HAP-1 (cell line): ENCODE data around the gene CXCR1.
"Not testable (repeated sequence)": the region's sequence is repeated elsewhere in the genome, so short reads cannot be mapped to it uniquely, and the experiment has no call there.

Source experiments
- DNase-seq, 2 experiments: peaks; one replicate each; pipeline ENCODE4 v3.0.0-alpha.2; 2016 to 2020; ENCODE audit warnings: low spot score in 2 of 2
- H3K27me3 ChIP-seq: fragments of 250-450 bp; sonication (Bioruptor Pico); 2 replicates; pipeline ENCODE4 v1.5.1; 2020; ENCODE audit warnings: low read depth, mild to moderate bottlenecking, moderate library complexity
- H3K36me3 ChIP-seq: fragments of 250-450 bp; sonication (Bioruptor Pico); replicated peaks from 2 replicates; pipeline ENCODE4 v1.5.1; 2020; ENCODE audit warnings: mild to moderate bottlenecking
- H3K4me1 ChIP-seq: fragments of 250-450 bp; sonication (Bioruptor Pico); 2 replicates; pipeline ENCODE4 v1.5.1; 2020; ENCODE audit warnings: mild to moderate bottlenecking
- H3K4me3 ChIP-seq: fragments of 250-450 bp; sonication (Bioruptor Pico); 2 replicates; pipeline ENCODE4 v1.5.1; 2020; ENCODE audit warnings: mild to moderate bottlenecking, moderate library complexity
- H3K9me3 ChIP-seq: fragments of 250-450 bp; sonication (Bioruptor Pico); 2 replicates; pipeline ENCODE4 v1.5.1; 2020; ENCODE audit warnings: mild to moderate bottlenecking, moderate library complexity
- in situ Hi-C: fragments of 300-500 bp; cut with MboI; formaldehyde crosslinking; loops from 3 replicates; pipeline ENCODE4 v1.14.3; 2020; ENCODE audit warnings: low sequenced_read_pairs, inconsistent platforms, mixed read lengths

The CXCR1 gene

DNA sequence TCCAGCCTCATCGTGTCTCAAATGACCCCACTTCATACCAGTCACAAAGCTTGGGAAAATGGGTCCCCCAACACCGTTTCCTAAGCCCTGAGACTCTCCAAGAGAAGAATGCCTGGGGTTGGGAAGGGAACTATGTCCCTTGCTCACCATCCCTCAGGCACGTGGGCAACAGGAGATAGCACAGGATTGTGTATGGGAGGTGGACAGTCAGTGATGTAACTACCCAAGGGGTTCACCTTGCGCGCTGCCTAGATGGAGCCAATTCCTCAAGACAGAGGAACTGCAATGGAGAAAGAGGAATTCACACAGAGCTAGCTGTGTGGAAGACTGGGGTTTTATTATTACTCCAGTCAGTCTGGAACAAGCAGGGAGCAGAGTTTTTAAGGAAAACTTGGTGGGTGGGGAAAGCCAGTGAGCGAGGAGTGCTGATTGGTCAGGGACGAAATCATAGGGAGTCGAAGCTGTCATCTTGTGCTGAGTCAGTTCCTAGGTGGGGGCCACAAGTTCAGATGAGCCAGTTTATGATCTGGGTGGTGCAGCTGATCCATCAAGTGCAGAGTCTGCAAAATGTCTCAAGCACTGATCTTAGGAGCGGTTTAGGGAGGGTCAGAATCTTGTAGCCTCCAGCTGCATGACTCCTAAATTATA, 13.8 kb upstream of the CXCR1 start:
- Histone ChIP-seq H3K36me3 (no peaks in the 10 kb centered on the region), H3K4me3 (no peak overlapping the region), H3K4me1 (no peaks in the 10 kb centered on the region), H3K27me3 (peaks cover 2% of the 10 kb centered on the region; the same call in 1 of the 2 replicates), H3K9me3 (no peaks in the 10 kb centered on the region; the same call in 1 of the 2 replicates)
- in situ Hi-C loops = loop anchor here (5.0 kb wide), 1 partner anchor 77 kb away; no protein-coding TSS in a partner anchor
- no peak for DNase-seq

DNA sequence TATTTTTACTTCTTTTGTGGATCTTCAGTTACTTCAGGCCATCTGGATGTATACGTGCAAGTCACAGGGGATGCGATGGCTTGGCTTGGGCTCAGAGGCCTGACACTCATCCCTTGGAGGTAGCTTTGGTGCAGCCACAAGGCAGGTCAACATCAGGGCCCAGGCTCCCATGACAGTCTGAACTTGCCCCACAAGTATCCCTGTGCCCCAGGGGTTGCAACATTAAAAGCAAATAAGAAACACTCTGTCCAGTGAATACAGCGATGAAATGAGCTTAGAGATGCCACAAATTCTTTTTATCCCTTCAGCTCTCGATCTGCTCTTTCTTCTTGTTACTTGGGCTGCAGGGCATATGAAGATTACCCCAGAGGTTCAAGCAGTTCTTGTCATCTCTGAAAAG, 13.0 kb upstream of the CXCR1 start:
- DNase-seq = no peak
- in situ Hi-C loops = loop anchor here (5.0 kb wide), 1 partner anchor 78 kb away; no protein-coding TSS in a partner anchor
- Histone ChIP-seq H3K36me3 (no peaks in the 10 kb centered on the region), H3K27me3 (peaks cover 2% of the 10 kb centered on the region; the same call in 1 of the 2 replicates), H3K9me3 (no peaks in the 10 kb centered on the region; the same call in 1 of the 2 replicates), H3K4me1 (no peaks in the 10 kb centered on the region), H3K4me3 (no peak overlapping the region)

DNA sequence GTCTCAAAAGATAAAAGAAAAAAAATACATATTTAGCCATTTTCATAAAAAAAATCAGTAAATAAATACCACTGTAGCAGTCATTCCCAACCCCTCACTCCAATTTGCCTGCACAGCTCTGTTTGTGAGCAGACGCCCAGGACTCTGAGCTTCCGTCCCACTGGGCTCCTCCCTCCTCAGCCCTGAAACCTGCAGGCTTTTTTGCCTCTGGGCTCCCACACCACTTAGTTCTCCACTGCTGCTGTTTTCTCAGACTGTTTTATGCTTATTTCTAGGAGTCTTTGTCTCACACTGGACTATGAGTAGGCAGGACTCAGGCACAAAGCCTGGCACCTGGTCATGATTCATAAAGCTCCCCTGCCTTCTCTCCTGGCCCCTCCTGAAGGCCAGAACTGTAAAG, 6.1 kb upstream of the CXCR1 start:
- DNase-seq = no peak
- H3K4me1 ChIP-seq = no peaks in the 10 kb centered on the region
- in situ Hi-C loops = no loop called here
- H3K27me3 ChIP-seq = peaks cover 10% of the 10 kb centered on the region
- no peaks in the 10 kb centered on the region for H3K36me3 ChIP-seq
- no peak overlapping the region for H3K4me3 ChIP-seq
- H3K9me3 ChIP-seq = no peaks in the 10 kb centered on the region

DNA sequence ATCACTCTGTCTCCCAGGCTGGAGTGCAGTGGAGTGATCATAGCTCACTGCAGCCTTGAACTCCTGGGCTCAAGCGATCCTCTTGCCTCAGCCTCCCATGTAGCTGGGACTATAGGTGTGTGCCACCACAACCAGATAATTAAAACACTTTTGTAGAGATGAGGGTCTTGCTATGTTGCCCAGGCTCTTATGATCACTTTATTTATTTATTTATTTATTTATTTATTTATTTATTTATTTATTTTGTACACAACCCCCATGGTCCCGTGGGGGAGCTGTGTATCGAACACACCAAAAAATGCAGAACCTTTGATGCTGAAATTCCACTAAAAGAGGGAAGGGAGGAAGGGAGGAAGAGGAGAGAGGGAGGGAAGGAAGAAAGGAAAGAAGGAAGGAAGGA, 5.0 kb upstream of the CXCR1 start:
- H3K9me3 ChIP-seq, H3K4me3 ChIP-seq, in situ Hi-C loops, H3K4me1 ChIP-seq, DNase-seq, H3K36me3 ChIP-seq: not testable (repeated sequence)
- H3K27me3 ChIP-seq = peaks cover 13% of the 10 kb centered on the region

- no peaks in the 10 kb centered on the region for H3K4me1 ChIP-seq
Measured at GRCh38 chr2:218169757-218170546, 3.2 kb upstream of the CXCR1 start.

GRCh38 chr2:218168635-218169462, 2.1 kb upstream of the CXCR1 start:
- no peak overlapping the region for H3K4me3 ChIP-seq
- H3K27me3 ChIP-seq = peaks cover 28% of the 10 kb centered on the region
- peak; percentile 40 to 85 for DNase-seq
- H3K36me3 ChIP-seq = no peaks in the 10 kb centered on the region
- H3K9me3 ChIP-seq = no peaks in the 10 kb centered on the region; the same call in 1 of the 2 replicates
- no peaks in the 10 kb centered on the region for H3K4me1 ChIP-seq
- in situ Hi-C loops = no loop called here

More at GRCh38 chr2:218169757-218170546, 3.2 kb upstream of the CXCR1 start:
- H3K4me3 ChIP-seq = no peak overlapping the region
- H3K36me3 ChIP-seq = no peaks in the 10 kb centered on the region
- in situ Hi-C loops = no loop called here
- DNase-seq = no peak
- no peaks in the 10 kb centered on the region; the same call in 1 of the 2 replicates for H3K9me3 ChIP-seq
- H3K27me3 ChIP-seq = peaks cover 24% of the 10 kb centered on the region

DNA sequence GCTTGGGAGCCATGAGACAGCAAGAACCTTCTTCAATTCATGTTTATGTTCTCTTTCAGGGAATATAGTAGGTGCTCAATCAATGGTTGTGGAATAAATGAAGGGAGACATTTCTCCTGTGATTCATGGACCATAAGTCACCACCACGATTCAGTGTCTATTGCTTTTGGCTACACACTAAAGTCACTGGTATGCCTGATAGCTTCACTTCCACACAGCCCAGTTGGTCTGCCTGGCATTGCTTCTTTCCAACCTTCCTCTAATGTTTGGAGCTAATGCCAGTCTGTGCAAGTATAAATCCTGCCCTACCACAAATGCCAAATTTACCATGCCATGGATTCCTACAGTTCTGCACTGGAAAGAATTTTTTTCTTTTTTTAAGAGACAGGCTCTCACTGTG, 1.3 kb upstream of the CXCR1 start:
- in situ Hi-C loops = no loop called here
- Histone ChIP-seq H3K27me3 (peaks cover 28% of the 10 kb centered on the region), H3K4me1 (no peaks in the 10 kb centered on the region), H3K9me3 (no peaks in the 10 kb centered on the region; the same call in 1 of the 2 replicates), H3K4me3 (no peak overlapping the region), H3K36me3 (no peaks in the 10 kb centered on the region)
- DNase-seq = no peak

GRCh38 chr2:218162814-218163213, 3.9 kb downstream of the CXCR1 start:
- in situ Hi-C loops = no loop called here
- Histone ChIP-seq H3K4me3 (no peak overlapping the region), H3K36me3 (no peaks in the 10 kb centered on the region), H3K9me3 (no peaks in the 10 kb centered on the region; the same call in 1 of the 2 replicates), H3K4me1 (no peaks in the 10 kb centered on the region), H3K27me3 (peaks cover 39% of the 10 kb centered on the region)
- no peak for DNase-seq

- in situ Hi-C loops = no loop called here
- DNase-seq = no peak
- Histone ChIP-seq H3K36me3 (no peaks in the 10 kb centered on the region), H3K9me3 (no peaks in the 10 kb centered on the region; the same call in 1 of the 2 replicates), H3K4me3 (no peak overlapping the region), H3K4me1 (no peaks in the 10 kb centered on the region), H3K27me3 (peaks cover 36% of the 10 kb centered on the region)
Measured at GRCh38 chr2:218161644-218162043, 5.1 kb downstream of the CXCR1 start.

DNA sequence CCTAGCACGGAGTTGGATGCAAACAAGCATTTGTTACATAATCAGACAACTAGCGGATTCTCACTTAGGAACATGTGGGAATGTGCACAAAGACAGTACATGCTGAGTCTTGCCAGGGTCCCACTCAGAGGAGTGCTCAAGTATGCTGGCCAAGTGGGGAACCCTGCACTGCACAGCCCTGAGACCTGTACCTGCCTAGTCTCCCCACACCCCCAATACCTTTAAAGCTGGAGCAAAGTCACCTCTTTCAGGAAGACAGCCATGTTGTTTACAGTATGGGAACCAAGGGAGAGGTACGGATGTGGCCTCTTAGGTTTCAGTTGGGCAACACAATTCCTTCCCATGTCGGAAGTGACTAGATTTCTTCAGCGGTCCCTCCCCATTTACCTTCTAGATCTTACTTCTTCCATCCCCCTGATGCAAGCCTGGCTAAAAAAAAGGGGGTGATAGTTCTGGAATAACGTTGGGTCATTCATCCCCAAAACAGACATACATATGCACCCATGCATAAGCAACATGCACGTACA, 10.7 kb downstream of the CXCR1 start:
- peaks cover 21% of the 10 kb centered on the region for H3K27me3 ChIP-seq
- H3K36me3 ChIP-seq = no peaks in the 10 kb centered on the region
- no peaks in the 10 kb centered on the region for H3K9me3 ChIP-seq
- H3K4me3 ChIP-seq = no peak overlapping the region
- no peaks in the 10 kb centered on the region for H3K4me1 ChIP-seq
- no peak for DNase-seq
- in situ Hi-C loops = no loop called here

DNA sequence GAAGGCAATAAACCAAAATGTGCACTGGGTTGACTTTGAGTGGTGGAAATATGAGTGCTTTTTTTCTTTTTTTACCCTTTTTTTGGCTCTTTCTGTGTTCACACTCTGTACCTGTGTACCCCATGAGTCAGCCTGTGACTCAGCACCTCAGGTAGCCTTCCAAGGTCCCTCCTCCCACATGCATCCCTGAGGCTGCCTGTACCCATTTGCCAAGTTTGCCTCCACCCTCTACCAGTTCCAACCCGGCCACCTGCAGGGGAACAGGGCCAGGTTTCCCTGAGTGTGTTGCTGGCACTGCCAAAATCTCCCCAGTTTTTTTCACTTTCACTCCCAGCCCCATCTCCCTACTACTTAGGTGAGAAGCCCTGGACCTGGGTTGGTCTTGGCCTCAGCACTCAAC, 14.0 kb downstream of the CXCR1 start:
- Histone ChIP-seq H3K4me3 (no peak overlapping the region), H3K9me3 (no peaks in the 10 kb centered on the region), H3K4me1 (no peaks in the 10 kb centered on the region), H3K36me3 (no peaks in the 10 kb centered on the region), H3K27me3 (peaks cover 5% of the 10 kb centered on the region)
- DNase-seq = no peak
- in situ Hi-C loops = no loop called here

DNA sequence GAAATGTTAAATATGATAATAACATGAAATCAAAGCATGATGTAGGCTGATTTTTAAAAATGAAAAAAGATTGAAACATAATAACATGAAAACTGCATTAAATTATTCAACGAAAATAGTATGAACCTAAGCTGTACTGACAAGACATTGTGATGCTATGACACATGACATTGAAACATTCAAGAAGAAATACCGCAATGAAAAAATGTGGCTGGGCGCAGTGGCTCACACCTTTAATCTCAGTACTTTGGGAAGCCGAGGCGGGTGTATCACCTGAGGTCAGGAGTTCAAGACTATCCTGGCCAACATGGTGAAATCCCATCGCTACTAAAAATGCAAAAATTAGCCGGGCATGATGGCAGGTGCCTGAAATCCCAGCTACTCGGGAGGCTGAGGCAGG, 14.6 kb downstream of the CXCR1 start:
- no peaks in the 10 kb centered on the region for H3K9me3 ChIP-seq
- in situ Hi-C loops = no loop called here
- H3K4me3 ChIP-seq = no peak overlapping the region
- peaks cover 5% of the 10 kb centered on the region for H3K27me3 ChIP-seq
- no peaks in the 10 kb centered on the region for H3K36me3 ChIP-seq
- no peak for DNase-seq
- H3K4me1 ChIP-seq = no peaks in the 10 kb centered on the region

DNA sequence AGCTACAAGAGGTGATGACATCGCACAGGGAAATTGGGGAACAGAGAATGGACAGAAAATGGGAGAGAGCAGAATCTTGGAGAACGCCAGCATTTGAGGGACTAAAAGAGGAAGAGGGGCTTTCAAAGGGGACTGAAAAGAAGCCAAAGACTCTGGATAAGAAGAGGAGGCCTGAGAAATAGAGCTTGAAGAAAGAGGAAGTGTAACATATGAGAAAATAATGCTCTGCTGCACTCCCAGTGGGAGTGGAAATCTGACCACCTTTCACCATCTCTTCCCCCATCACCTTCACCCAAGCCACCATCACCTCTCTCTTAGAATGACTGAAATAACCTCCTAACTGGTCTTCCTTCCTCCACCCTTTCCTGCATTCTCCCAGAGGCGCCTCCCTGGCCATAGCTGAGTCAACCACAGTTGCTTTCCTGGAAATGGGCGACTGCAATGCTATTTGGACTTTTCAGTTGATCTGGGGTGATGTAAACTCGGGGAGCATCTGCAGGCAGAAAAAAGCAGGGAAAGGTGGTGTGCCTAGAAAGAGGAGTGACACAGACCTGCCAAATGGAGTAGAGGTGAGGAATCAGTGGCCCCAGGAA, 16.8 kb downstream of the CXCR1 start:
- in situ Hi-C loops = no loop called here
- H3K4me3 ChIP-seq = no peak overlapping the region

More for the DNA sequence above, 16.8 kb downstream of the CXCR1 start:
- H3K27me3 ChIP-seq = peaks cover 5% of the 10 kb centered on the region
- no peaks in the 10 kb centered on the region for H3K9me3 ChIP-seq
- H3K4me1 ChIP-seq = no peaks in the 10 kb centered on the region
- DNase-seq = no peak
- no peaks in the 10 kb centered on the region for H3K36me3 ChIP-seq
